Measurements from ENCODE around the gene TMEM95.

The TMEM95 gene

GRCh38 chr17:7355053-7355452, at the start of gene TMEM95:
TSS of gene TMEM95 (plus strand) at chr17:7355156. CDS start at chr17:7355205, 49 bp downstream.
- no peak for DNase-seq

- peak; percentile 100 for DNase-seq
Observed at GRCh38 chr17:7306911-7307685, 47.9 kb upstream of the TMEM95 start, which contains the start of gene EIF5A. TSS of gene EIF5A (plus strand) at chr17:7307628. CDS start at chr17:7309636, 2,008 bp downstream.

- peak; percentile 59 for DNase-seq
Observed at GRCh38 chr17:7307686-7308624, 47.0 kb upstream of the TMEM95 start.

- DNase-seq = peak; percentile 84
Observed at GRCh38 chr17:7308625-7309433, 46.1 kb upstream of the TMEM95 start.

DNA sequence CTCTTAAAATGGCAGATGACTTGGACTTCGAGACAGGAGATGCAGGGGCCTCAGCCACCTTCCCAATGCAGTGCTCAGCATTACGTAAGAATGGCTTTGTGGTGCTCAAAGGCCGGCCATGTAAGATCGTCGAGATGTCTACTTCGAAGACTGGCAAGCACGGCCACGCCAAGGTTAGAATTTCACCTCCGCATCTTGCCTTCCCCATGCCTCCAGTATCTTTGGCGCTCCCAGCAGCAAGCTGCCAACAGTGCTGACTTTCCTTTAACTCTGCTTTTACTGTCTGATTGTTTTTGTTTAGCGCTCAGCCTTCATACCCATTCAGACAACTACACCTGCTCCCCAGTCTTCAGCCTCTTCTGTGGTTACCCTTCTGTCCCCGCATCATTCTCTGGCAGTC, 45.3 kb upstream of the TMEM95 start:
- DNase-seq = no peak

- DNase-seq = no peak
Observed at GRCh38 chr17:7311110-7311705, 43.7 kb upstream of the TMEM95 start.

DNA sequence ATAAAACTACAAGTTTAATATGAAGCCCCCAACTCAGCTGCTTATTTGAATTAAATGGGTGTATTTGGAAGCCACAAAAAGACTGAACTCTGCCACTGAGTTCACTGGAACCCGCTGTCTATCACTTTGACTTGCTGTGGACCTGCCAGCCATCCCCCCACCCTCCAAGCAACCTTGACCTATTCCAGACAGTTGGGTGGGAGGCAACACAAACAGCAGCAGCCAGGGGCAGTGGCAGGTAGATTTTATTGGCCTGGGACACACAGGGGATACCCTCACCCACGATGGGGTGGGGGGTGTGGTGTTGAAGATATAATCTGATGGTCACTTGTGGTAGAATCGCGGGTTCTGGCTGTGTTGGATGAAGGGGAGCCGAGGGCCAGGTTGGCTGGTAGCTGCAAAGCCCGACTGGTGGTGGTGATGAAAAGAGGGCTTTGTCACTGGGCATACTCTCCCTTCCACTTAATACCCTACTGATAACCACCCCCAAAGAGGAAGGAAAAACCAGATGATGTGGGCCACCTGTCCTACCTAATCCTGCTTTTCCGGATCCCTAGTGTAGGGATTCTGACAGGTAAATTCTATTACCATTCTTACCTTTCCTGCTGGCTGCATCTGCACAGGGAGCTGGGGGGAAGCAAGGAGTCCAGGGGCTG, 42.4 kb upstream of the TMEM95 start:
- no peak for DNase-seq

- DNase-seq = no peak
Observed at GRCh38 chr17:7313088-7313889, 41.7 kb upstream of the TMEM95 start.

GRCh38 chr17:7313890-7314718, 40.9 kb upstream of the TMEM95 start:
- DNase-seq = no peak

DNA sequence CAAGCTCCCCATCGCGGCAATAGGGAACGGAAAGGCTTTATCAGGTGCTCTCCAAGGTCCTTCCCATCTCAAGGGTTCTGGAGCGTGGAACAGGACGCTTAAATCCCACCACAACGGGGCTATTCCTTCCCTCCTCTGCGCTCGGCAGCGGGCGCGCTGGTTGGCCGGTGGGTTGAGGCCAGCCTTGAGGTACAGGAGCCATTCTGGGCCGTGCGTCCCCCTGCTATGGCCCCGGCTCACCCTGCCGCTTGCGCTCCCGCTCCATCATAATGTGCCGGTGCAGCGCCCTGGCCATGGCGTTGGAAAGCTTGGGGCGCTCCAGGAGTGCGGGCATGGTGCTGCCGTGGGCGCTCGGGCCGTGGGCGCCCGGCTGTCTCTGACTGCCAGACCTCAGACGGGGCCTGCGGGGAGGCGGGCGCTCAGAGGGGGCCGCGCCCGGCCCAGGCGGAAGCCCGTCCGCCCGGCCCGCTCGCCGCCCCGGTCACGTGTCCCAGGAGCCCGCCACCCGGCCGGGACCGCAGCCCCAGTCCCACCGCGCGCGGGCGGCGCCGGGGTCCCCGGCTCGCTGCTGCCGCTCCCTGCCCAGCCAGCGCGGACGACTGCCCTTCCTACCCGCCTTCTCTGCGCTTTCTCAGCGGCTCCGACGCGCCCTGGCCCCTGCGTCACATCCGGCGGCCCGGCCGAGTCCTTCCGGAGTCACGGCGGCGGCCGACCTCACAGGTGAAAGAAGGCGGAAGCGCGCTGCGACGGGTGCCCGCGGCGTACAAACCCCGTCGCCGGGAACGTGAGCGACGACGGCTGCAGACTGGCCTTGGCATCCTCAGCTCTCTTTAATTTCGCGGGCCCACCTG, 40.0 kb upstream of the TMEM95 start, which contains the start of gene GPS2:
GPS2 (minus strand) TSS at position 642 of the 851 bp plus-strand sequence; CDS start at position 334, 308 bp downstream.
- DNase-seq = peak; percentile 94

DNA sequence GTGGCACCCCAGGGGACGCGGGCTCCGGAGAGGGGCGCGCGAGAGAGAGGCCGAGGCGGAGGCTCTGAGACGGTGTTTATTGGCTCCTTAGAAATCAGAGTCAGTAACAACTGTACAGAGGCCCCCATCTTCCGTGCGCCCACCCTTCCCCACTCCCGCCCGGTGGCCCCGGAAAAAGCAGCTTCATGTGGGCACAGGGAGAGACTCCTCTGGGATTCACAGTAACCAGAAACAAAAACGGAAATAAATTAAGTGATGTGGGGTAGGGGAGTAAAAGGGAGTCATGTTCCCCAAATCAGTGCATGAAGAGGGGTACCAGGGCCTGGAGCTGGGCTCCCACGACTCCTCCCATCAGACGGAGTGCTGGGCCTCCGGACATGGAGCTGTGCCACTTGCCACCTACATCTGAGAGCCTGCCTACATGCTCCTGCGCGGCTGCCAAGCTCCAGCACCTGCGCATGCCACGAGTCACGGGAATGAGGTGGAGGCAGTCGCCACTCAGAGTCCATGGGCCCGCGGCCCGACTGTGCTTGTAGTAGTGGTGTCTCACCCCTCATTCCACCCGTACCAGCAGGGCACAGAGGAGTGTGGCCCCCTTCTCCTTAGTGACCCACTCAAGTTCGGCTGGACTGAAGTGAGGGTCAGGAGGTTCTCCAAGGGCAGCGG, 39.3 kb upstream of the TMEM95 start:
- no peak for DNase-seq

DNA sequence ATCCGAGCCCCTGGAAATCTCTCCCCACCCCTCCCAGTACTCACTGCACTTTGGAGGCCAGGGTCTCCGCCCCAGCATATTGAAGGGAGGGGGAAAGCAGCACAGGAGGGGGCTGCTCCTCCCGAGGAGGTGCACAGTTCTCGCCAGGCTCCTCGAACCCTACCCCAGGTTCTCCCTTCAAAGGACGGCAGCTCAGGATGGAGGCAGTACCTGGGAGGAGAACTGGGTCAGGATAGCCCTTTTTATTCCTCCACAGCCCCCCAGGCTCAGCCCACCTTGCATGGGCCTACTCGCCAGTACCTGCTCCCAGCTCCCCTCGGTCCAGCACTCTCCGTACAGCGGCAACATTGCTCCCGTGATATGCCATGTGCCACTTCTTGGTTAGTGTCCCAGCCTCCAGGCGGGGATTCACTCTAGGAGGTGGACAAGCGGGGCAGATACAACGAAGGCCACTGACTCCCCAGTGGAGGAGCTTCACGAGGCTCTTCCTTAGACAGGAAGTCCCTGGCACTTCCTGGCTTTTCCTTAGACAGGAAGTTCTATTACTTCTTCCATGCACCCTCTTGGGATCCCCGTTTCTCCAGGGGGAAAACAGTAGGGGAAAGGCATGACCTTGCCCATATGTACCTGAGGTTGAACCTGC, 37.7 kb upstream of the TMEM95 start:
- no peak for DNase-seq

DNA sequence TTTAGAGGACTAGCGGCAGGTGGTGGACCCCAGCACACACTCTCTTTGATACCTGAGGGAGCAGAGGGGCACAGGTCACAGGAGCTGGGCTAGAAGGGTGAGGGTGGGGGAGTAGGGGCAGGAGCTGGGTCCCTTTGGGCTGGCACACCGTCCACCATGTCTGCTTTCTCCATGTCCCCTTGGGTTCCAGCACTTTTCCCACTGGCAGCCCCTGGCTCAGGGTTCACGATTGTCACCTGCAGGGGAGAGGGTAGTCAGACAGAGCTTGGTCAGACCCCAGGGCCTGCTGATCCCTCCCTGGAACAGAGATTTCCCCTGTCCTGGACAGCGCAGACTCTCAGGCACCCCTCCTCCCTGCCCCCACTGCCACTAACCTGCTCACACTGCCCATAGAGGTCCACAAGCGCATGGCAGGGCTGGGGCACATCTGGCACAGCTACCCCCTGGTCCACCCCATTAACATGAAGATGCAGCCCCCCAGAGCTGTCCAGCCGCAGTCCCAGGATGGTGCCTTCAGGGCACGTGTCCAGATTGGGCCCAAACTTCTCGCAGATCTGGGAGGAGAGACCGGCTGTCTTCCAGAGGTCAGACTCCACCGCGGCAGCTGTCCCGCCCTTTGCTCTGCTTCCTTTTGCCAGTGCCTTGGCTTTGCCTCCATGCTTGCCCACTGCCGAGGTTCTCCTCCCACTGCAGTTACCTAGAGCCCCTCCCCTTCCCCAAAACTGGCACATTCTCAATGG, 36.7 kb upstream of the TMEM95 start:
- no peak for DNase-seq

- DNase-seq = no peak
Observed at GRCh38 chr17:7321466-7321865, 33.5 kb upstream of the TMEM95 start.

DNA sequence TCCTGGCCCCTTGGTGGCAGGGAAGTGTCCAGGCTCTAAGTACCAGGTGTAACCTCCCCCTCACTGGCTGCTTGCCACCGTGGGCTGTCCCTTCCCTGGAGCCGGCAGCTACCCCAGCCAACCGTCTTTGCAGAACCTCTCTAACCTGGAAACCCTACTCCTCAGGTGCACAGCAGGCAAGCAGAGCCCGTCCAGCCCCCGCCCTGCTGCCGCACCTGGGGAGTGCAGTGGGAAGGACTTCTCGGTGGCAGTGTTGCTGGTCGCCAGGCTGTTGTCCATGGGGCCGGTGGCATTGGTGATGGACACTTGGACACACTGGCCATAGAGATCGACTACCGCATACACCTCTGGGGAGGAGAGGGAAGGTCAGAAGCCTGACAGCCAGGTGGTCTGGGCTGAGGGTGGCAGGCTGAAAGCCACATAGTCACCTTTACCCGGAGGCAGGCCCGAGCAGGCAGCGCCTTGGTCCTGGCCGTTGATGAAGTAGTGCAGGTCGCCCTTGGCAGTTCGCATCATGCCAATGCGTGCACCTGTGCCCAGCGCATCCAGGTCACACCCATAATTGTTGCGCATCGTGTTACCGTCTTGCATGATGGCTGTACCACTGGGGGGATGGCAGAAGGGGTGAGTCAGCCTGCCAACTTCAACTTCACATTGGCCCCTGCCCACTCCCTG, 32.3 kb upstream of the TMEM95 start:
- no peak for DNase-seq

GRCh38 chr17:7323731-7324437, 31.1 kb upstream of the TMEM95 start:
- peak; percentile 66 for DNase-seq
